NK-92 (cell line): ENCODE measurements around the gene UPF1.

Experiments used
- DNase-seq: peaks from one replicate; lab custom pipeline; 2025; ENCODE audit not compliant: unreplicated experiment; lab: John Stamatoyannopoulos, UW

The UPF1 gene

GRCh38 chr19:18868380-18869022 is 36.7 kb downstream of the UPF1 start:
- DNase-seq: no peak

DNA sequence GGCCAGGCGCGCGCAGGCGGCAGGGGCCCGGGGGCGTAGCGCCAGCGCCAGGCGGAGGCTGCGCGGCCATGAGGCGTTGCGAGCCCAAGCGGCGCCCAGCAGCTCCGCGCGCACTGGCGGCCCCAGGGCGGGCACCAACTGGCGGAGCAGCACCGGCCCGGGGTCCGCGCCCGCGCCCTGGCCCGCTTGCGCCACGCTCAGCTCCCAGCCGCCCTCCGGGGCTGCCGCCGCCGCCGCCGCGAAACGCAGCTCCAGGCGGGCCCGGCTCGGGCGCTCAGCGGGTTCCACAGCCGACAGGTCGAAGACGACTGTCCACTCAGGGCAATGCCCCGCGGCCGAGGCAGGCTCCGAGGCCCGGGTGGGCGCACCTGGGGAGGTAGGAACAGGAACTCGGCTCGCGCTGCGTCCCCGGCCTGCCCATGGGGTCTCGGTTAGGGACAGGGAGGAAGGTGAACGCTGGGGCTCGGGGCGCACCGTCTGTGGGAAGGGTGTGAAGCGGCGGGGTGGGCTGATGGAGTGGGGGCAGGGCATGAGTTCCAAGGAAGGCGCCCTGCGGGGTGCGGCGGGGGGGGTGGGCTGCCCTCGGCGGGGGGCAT is 37.4 kb downstream of the UPF1 start:
- DNase-seq: no peak

- DNase-seq: no peak
Measured at GRCh38 chr19:18869781-18870530, 38.2 kb downstream of the UPF1 start.

DNA sequence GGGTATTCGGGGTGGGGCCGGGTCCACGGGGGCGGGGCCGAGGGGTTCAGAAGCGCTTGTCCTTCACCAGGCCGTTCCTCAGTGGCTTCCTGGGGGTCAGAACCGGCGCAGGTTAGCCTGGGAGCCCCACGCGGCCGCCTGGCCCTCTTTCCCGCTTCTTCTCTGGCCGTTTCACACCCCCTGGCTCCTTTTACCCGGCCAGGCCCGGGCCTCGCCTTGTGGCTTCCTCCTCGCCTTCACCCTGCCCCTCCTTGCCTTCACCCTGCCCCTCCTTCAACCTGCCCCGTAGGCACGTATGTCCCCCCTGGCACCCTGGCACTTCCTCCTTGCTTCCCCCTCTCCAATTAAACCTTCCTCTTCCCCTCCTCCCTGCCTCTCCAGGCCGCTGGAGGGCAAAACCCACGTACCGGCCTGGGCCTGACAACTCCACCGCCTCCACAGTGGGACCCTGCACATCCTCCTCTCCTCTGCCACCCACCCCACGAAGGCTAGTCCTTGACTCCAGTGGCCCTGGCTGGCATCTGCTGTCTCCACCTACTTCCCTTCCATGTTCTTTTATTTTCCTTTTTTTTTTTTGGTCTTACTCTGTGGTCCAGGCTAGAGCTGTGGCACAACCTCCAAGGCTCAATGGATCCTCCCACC is 38.9 kb downstream of the UPF1 start:
- DNase-seq: no peak

DNA sequence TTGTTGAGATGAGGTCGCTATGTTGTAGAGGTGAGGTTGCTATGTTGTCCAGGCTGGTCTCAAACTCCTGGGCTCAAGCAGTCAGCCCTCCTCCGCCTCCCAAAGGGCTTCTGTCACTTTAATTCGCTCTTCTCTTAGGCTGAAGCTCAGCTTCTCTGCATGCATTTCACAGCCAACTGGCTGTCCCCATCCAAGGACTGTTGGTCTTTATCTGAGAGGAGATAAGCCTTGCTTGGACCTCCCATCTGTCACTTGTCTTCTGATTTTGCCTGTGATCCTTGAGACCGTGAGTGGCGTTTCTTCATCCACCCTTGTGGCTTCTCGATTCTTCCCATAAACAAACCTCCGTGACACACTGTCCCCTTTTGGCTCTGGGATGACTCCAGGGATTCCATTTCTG is 39.8 kb downstream of the UPF1 start:
- DNase-seq: no peak

- no peak for DNase-seq
Measured at GRCh38 chr19:18875726-18876125, 44.0 kb downstream of the UPF1 start.

GRCh38 chr19:18876865-18877264 is 45.1 kb downstream of the UPF1 start:
- no peak for DNase-seq

GRCh38 chr19:18878058-18878797 is 46.5 kb downstream of the UPF1 start:
- DNase-seq: no peak

- DNase-seq: no peak
Measured at GRCh38 chr19:18878858-18879578, 47.3 kb downstream of the UPF1 start.

DNA sequence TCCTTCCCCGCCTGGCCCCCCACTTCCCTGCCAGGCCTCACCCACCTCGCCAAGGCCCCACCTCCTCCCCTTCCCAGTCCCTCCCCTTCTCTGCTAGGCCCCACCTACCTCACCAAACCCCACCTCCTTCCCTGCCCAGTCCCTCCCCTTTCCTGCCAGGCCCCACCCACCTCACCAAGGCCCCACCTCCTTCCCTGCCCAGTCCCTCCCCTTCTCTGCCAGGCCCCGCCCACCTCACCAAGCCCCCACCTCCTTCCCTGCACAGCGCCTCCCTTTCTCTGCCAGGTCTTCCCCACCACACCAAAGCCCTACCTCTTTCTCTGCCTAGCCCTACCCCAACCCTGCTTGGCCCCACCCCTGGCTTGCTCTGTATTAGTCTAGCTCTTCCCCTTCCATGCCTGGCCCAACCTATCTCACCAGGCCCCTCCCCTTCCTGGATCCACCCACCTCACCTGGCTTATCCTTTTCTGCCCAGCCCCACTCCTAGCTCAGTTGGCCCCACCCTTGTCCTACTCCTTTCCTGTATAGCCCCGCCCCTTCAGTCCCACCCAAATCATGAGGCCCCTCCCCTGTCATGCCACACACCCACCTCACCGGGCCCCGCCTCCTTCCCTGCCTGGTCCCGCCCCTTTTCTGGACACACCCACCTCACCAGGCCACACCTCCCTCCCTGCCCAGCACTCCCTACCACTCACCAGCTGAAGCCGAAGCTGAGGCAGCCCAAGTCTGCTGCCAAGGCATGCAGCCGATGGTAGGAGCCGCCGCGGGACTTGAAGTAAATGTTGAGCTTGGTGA is 48.0 kb downstream of the UPF1 start:
- no peak for DNase-seq

DNA sequence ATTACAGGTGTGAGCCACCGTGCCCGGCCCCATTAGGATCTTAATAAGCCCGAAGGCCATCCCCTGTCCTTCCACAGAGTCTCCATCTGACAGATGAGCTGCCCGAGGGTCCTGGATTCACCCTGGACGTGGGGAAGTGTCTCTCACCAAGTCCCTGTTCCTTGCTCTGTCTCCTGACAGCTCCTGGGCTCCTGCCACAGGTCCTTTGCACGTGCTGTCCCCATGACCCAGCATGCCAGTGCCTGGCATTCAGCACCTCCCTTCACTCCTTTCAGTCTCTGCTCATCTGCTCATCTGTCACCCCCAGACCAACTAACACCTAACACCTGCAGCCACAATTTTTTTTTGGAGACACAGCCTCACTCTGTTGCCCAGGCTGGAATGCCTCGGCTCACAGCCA is 49.7 kb downstream of the UPF1 start:
- no peak for DNase-seq

DNA sequence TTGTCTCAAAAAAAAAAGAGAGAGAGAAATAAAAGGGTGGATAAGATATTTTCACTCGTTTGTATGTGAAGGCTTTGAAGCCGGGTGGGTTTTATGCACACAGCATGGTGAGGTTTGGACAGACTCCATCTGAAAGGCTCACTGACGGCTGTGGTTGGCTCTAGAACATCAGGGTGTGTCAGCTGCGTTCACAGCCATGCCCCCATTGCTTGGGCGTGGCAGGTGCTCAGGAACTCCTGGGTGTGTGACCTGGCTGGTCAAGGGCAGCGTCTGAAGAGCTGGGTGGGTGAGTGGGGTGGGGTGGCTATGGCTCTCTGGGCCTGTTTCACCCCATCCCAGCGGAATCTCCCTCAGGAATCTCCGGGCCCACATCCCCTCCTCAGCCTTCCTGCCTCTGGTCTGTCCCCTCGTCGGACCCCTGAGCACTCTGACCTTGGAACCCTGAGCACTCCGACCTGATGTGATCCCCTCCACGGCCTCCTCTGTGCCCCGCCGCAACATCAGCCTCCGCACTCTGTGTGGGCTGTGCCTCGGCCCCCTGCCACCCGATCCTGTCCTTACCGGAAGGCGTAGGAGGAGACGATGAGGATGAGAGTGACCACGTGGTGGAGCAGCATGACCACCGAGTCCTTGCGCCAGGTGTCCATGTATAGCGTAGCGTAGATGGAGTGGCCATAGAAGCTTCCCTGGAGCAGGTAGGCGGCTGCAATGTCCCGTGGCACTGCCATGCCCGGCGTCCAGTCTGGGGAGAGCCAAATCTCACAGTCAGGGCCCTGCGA is 52.0 kb downstream of the UPF1 start:
- no peak for DNase-seq

- no peak for DNase-seq
Measured at GRCh38 chr19:18886972-18887371, 55.2 kb downstream of the UPF1 start.

- no peak for DNase-seq
Measured at GRCh38 chr19:18889949-18890745, 58.4 kb downstream of the UPF1 start.

- no peak for DNase-seq
Measured at GRCh38 chr19:18893587-18894253, 62.0 kb downstream of the UPF1 start.

GRCh38 chr19:18894254-18895037 is 62.7 kb downstream of the UPF1 start:
- no peak for DNase-seq
